Stimulated activated CD4-positive, alpha-beta T cell treated with anti-CD3 and anti-CD28 coated beads, TNF-alpha, amount 100 ng/mL, for 24 hours (primary cell): ENCODE measurements around the gene CNTN1.

Experiments used
- DNase-seq, 3 experiments: peaks; one replicate each; pipeline ENCODE4 v3.0.0-alpha.2; 2020; ENCODE audit warnings: low read depth in 3 of 3

CNTN1 gene

GRCh38 chr12:40768125-40768864 is 76.1 kb downstream of the CNTN1 start:
- DNase-seq: no peak

- no peak for DNase-seq
Observed at GRCh38 chr12:40769846-40770245, 77.6 kb downstream of the CNTN1 start.

GRCh38 chr12:40770781-40771180 is 78.5 kb downstream of the CNTN1 start:
- DNase-seq: no peak

GRCh38 chr12:40775661-40776060 is 83.4 kb downstream of the CNTN1 start:
- DNase-seq: no peak

- no peak for DNase-seq
Observed at GRCh38 chr12:40784102-40784501, 91.9 kb downstream of the CNTN1 start.

GRCh38 chr12:40788276-40788675 is 96.0 kb downstream of the CNTN1 start:
- no peak for DNase-seq

GRCh38 chr12:40792792-40793386 is 100.7 kb downstream of the CNTN1 start:
- no peak for DNase-seq

- no peak for DNase-seq
Observed at GRCh38 chr12:40793471-40793870, 101.2 kb downstream of the CNTN1 start.

- no peak for DNase-seq
Observed at GRCh38 chr12:40794087-40794486, 101.8 kb downstream of the CNTN1 start.

- no peak for DNase-seq
Observed at GRCh38 chr12:40801082-40801481, 108.8 kb downstream of the CNTN1 start.

- no peak for DNase-seq
Observed at GRCh38 chr12:40801861-40802260, 109.6 kb downstream of the CNTN1 start.

GRCh38 chr12:40802656-40803055 is 110.4 kb downstream of the CNTN1 start:
- no peak for DNase-seq

- no peak for DNase-seq
Observed at GRCh38 chr12:40819436-40820108, 127.3 kb downstream of the CNTN1 start.

- no peak for DNase-seq
Observed at GRCh38 chr12:40820794-40821484, 128.7 kb downstream of the CNTN1 start.

- no peak for DNase-seq
Observed at GRCh38 chr12:40825156-40825555, 132.9 kb downstream of the CNTN1 start.

- no peak for DNase-seq
Observed at GRCh38 chr12:40827683-40828592, 135.7 kb downstream of the CNTN1 start.

- DNase-seq: no peak
Observed at GRCh38 chr12:40828593-40828990, 136.4 kb downstream of the CNTN1 start.

GRCh38 chr12:40829738-40830144 is 137.5 kb downstream of the CNTN1 start:
- DNase-seq: no peak

GRCh38 chr12:40831916-40832315 is 139.7 kb downstream of the CNTN1 start:
- DNase-seq: no peak

GRCh38 chr12:40832668-40833067 is 140.4 kb downstream of the CNTN1 start:
- no peak for DNase-seq

GRCh38 chr12:40833818-40834217 is 141.6 kb downstream of the CNTN1 start:
- DNase-seq: no peak
